Hepatocyte (in vitro differentiated cells): ENCODE data around the gene CRB3. TPM values are rescaled to one million over a fixed set of nuclear protein-coding genes. Genes with fewer than 3 reads are reported as not detected.

Source experiments
- DNase-seq: peaks from one replicate; pipeline ENCODE4 v3.0.0-alpha.2; 2016; ENCODE audit warnings: low spot score
- H2AFZ ChIP-seq: fragments of 200-600 bp; sonication (generic); 2 replicates; pipeline ENCODE4 v1.6.0; 2016; ENCODE audit warnings: antibody characterized with exemption, mild to moderate bottlenecking
- H3K27ac ChIP-seq: fragments of 200-600 bp; sonication (generic); 2 replicates; pipeline ENCODE4 v1.5.1; 2016; ENCODE audit warnings: mild to moderate bottlenecking
- H3K27me3 ChIP-seq: fragments of 200-600 bp; sonication (generic); 2 replicates; pipeline ENCODE4 v1.6.1; 2016
- H3K36me3 ChIP-seq: fragments of 200-600 bp; sonication (generic); replicated peaks from 2 replicates; pipeline ENCODE4 v1.5.1; 2016; ENCODE audit warnings: low read depth; ENCODE audit not compliant: insufficient read depth
- H3K4me1 ChIP-seq: fragments of 200-600 bp; sonication (generic); 2 replicates; pipeline ENCODE4 v1.5.1; 2016; ENCODE audit warnings: mild to moderate bottlenecking, moderate library complexity; ENCODE audit not compliant: insufficient read depth
- H3K4me2 ChIP-seq: fragments of 200-600 bp; sonication (generic); 2 replicates; pipeline ENCODE4 v1.6.0; 2016
- H3K4me3 ChIP-seq: fragments of 200-600 bp; sonication (generic); 2 replicates; pipeline ENCODE4 v1.5.1; 2016; ENCODE audit warnings: mild to moderate bottlenecking
- H3K79me2 ChIP-seq: fragments of 200-600 bp; sonication (generic); 2 replicates; pipeline ENCODE4 v1.6.0; 2017; ENCODE audit warnings: mild to moderate bottlenecking
- H3K9me2 ChIP-seq: fragments of 200-600 bp; sonication (generic); replicated peaks from 2 replicates; pipeline ENCODE4 v1.6.0; 2017; ENCODE audit warnings: mild to moderate bottlenecking; ENCODE audit not compliant: insufficient read depth
- H3K9me3 ChIP-seq: fragments of 200-600 bp; sonication (generic); 2 replicates; pipeline ENCODE4 v1.5.1; 2016; ENCODE audit warnings: low read depth, mild to moderate bottlenecking
- H4K20me1 ChIP-seq: fragments of 200-600 bp; sonication (generic); 2 replicates; pipeline ENCODE4 v1.6.0; 2016; ENCODE audit warnings: mild to moderate bottlenecking; ENCODE audit not compliant: insufficient read depth, poor library complexity, severe bottlenecking
- EZH2 ChIP-seq: fragments of 200-600 bp; sonication (generic); IDR thresholded peaks from 2 replicates; pipeline ENCODE4 v1.6.1; 2016; ENCODE audit warnings: antibody characterized with exemption, mild to moderate bottlenecking, borderline replicate concordance
- EZH2phosphoT487 ChIP-seq: fragments of 200-600 bp; sonication (generic); IDR thresholded peaks from one replicate; pipeline ENCODE4 v1.6.1; 2018; ENCODE audit warnings: antibody characterized with exemption, mild to moderate bottlenecking, low read depth, moderate library complexity; ENCODE audit not compliant: unreplicated experiment, severe bottlenecking
- WGBS: methylation state at CpG from one replicate; pipeline ENCODE4 v1.1.6; 2016; ENCODE audit warnings: low lambda C conversion rate; ENCODE audit errors: missing lambda C conversion rate; 5-methylcytosine and 5-hydroxymethylcytosine counted together
- polyA plus RNA-seq: library from polyadenylated mRNA; unstranded; fragments of >200 nt; fragmentation: Nextera tagmentation; extraction: Ambion mirVana; gene quantifications from 2 replicates; pipeline ENCODE4 v1.2.1, GENCODE V29; 2016
- total RNA-seq: library from RNA; depleted of rRNA; stranded (reverse); fragments of >200 nt; gene quantifications from 2 replicates; pipeline ENCODE4 v1.2.3, GENCODE V29; 2014
- TF ChIP-seq, protein P1 (sequence below): fragments of 200-600 bp; sonication (generic); IDR thresholded peaks from 2 replicates; pipeline ENCODE4 v1.5.1; 2016; ENCODE audit warnings: antibody characterized with exemption, mild to moderate bottlenecking; ENCODE audit not compliant: poor library complexity

CRB3 gene
- total and polyA plus RNA-seq, 2 experiments from 2014 or later: 42.5 to 71.4 TPM

DNA sequence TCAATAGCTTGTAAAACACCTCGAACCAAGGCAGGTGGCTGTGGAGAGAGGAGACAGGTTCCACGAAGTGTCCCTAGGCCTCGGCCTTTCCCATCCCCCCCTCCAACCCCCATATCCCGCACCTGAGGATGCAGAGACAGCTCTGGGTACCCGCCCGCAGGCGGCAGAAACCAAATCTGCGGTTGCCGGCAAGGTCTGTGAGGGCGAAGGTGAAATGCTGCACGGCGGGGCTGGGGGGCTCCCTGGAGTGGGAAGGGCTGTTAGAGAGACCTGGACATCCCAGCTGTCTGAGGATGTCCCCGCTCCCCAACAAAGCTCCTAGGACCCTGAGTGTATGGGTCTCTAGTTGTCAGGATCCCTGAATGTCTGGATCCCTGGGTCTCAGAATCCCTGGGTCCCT, 14.7 kb downstream of the CRB3 start:
- Histone ChIP-seq H3K4me2 (no peak overlapping the region), H3K4me3 (no peak overlapping the region), H3K27ac (no peak overlapping the region), H4K20me1 (no peaks in the 10 kb centered on the region), H3K9me3 (no peaks in the 10 kb centered on the region), H3K36me3 (no peaks in the 10 kb centered on the region), H3K4me1 (peaks cover 7% of the 10 kb centered on the region), H2AFZ (no peak overlapping the region), H3K9me2 (no peaks in the 10 kb centered on the region), H3K79me2 (no peaks in the 10 kb centered on the region), H3K27me3 (no peaks in the 10 kb centered on the region)
- TF ChIP-seq, protein P1, sequence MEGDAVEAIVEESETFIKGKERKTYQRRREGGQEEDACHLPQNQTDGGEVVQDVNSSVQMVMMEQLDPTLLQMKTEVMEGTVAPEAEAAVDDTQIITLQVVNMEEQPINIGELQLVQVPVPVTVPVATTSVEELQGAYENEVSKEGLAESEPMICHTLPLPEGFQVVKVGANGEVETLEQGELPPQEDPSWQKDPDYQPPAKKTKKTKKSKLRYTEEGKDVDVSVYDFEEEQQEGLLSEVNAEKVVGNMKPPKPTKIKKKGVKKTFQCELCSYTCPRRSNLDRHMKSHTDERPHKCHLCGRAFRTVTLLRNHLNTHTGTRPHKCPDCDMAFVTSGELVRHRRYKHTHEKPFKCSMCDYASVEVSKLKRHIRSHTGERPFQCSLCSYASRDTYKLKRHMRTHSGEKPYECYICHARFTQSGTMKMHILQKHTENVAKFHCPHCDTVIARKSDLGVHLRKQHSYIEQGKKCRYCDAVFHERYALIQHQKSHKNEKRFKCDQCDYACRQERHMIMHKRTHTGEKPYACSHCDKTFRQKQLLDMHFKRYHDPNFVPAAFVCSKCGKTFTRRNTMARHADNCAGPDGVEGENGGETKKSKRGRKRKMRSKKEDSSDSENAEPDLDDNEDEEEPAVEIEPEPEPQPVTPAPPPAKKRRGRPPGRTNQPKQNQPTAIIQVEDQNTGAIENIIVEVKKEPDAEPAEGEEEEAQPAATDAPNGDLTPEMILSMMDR: no peak
- TF ChIP-seq EZH2 (no peak), EZH2phosphoT487 (no peak)
- DNase-seq: no peak
- WGBS: 93% methylated on average over 10 of the region's 13 CpGs

DNA sequence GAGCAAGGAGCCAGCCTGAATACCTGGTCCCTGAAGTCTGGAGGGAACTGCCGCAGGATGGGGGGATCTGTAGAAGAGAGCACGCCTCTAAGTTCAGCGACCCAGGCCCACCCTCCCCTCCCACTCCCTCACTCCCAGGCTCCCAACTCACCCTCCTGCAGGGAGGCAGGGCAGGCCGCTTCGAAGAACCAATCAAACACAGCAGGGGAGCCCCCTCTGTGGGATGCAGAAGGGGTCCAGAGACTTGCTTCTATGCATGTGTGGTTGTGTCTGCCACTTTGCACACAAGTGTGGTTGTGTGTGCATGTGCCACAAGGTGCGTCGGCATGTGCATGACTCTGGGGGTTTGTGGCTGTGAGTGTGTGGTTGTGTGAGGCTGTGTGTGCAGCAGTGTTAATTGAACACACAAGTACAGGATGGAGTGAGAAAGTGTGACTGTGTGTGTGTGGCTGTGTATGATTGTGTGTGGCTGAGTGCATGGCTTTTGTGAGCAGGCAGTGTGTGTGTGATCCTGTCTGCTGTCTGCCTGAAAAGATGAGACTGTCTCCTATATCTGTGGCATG, 15.8 kb downstream of the CRB3 start:
- Histone ChIP-seq H3K79me2 (no peaks in the 10 kb centered on the region), H3K9me3 (no peaks in the 10 kb centered on the region), H3K4me1 (peaks cover 7% of the 10 kb centered on the region), H3K4me3 (no peak overlapping the region), H2AFZ (no peak overlapping the region), H3K36me3 (no peaks in the 10 kb centered on the region), H3K4me2 (no peak overlapping the region), H3K27ac (no peak overlapping the region), H4K20me1 (no peaks in the 10 kb centered on the region), H3K27me3 (no peaks in the 10 kb centered on the region), H3K9me2 (no peaks in the 10 kb centered on the region)
- no peak for DNase-seq
- TF ChIP-seq EZH2phosphoT487 (no peak), EZH2 (no peak)
- TF ChIP-seq, protein P1: no peak
- 77% methylated on average over 6 of the region's 7 CpGs for WGBS

DNA sequence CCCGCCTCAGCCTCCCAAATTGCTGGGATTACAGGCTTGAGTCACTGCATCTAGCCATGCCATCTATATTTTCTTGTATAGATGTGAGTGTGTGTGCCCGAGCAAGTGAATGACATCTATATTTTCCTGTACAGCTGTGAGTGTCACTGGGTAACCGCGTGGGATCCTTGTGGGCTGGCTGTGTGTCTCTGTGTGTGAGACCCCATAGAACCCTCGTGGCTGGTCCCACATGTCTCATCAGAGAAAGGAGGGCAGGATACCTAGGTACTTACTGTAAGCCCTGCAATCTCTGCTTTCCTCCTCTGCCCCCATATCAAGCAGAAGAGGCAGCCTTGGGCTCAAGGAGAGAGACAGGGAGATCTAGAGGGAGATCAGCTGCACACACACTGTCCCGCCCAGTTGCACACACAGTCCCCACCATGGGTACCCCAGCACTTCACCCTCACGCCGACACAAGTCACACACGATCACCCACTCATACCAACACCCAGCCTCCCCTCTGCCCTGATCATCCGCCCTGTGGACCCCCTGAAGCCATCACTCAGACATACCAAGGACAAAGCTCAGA, 16.9 kb downstream of the CRB3 start:
- H3K27ac ChIP-seq: no peak overlapping the region
- TF ChIP-seq, protein P1: no peak
- TF ChIP-seq EZH2phosphoT487 (no peak), EZH2 (no peak)
- no peak overlapping the region for H3K4me2 ChIP-seq
- no peak for DNase-seq
- no peaks in the 10 kb centered on the region for H3K27me3 ChIP-seq
- H3K4me3 ChIP-seq: no peak overlapping the region
- no peaks in the 10 kb centered on the region for H4K20me1 ChIP-seq
- 85% methylated on average over 10 of the region's 10 CpGs for WGBS
- H3K79me2 ChIP-seq: no peaks in the 10 kb centered on the region
- no peak overlapping the region for H2AFZ ChIP-seq
- no peaks in the 10 kb centered on the region for H3K36me3 ChIP-seq
- H3K4me1 ChIP-seq: no peaks in the 10 kb centered on the region
- H3K9me2 ChIP-seq: no peaks in the 10 kb centered on the region
- H3K9me3 ChIP-seq: no peaks in the 10 kb centered on the region
